ENCODE data around the gene NRL.

The NRL gene

GRCh38 chr14:24130380-24130716 lies 15.6 kb upstream of the NRL start, which contains the start of gene FITM1:
Gene FITM1 (plus strand): TSS chr14:24130659. CDS start chr14:24131564, 905 bp downstream.
- H3K27ac ChIP-seq, result no peak within 1 kb of the TSS
- ChIA-PET POLR2A (ENCODE audit: low non-redundant PET) (no interaction called here), CTCF (no interaction called here)
- TF ChIP-seq, protein P1, sequence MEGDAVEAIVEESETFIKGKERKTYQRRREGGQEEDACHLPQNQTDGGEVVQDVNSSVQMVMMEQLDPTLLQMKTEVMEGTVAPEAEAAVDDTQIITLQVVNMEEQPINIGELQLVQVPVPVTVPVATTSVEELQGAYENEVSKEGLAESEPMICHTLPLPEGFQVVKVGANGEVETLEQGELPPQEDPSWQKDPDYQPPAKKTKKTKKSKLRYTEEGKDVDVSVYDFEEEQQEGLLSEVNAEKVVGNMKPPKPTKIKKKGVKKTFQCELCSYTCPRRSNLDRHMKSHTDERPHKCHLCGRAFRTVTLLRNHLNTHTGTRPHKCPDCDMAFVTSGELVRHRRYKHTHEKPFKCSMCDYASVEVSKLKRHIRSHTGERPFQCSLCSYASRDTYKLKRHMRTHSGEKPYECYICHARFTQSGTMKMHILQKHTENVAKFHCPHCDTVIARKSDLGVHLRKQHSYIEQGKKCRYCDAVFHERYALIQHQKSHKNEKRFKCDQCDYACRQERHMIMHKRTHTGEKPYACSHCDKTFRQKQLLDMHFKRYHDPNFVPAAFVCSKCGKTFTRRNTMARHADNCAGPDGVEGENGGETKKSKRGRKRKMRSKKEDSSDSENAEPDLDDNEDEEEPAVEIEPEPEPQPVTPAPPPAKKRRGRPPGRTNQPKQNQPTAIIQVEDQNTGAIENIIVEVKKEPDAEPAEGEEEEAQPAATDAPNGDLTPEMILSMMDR (conservative IDR thresholded peaks at IDR 0.05; ENCODE audit: low read depth), result no peak
- no peak for DNase-seq (ENCODE audit: low spot score)

DNA sequence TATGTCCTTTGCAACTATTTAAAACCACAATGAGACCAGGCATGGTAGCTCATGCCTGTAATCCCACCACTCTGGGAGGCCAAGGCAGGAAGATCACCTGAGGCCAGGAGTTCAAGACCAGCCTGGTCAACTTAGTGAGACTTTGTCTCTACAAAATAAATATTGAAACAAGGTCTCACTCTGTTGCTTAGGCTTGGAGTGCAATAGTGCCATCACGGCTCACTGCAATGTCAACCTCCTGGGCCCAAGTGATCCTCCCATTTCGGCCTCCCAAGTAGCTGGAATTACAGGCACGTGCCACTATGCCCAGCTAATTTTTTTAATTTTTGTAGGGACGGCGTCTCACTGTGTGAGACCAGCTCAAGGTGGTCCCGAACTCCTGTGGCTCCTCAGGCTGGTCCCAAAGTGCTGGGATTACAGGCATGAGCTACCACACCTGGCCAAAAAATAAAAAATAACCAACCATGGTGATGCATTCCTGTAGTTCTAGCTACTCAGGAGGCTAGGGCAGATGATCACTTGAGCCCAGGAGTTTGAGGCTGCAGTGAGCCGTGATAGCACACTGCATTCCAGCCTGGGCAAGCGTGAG lies 14.8 kb upstream of the NRL start:
- ChIA-PET CTCF (interaction anchor here (0.7 kb wide), 2 partner anchors 20 to 22 kb away, joined by 3 to 4 read pairs; no protein-coding TSS in a partner anchor), POLR2A (ENCODE audit: low non-redundant PET) (no interaction called here)
- DNase-seq (ENCODE audit: low spot score), result no peak
- H3K27ac ChIP-seq, result no peak overlapping the region
- TF ChIP-seq, protein P1 (conservative IDR thresholded peaks at IDR 0.05; ENCODE audit: low read depth), result no peak

DNA sequence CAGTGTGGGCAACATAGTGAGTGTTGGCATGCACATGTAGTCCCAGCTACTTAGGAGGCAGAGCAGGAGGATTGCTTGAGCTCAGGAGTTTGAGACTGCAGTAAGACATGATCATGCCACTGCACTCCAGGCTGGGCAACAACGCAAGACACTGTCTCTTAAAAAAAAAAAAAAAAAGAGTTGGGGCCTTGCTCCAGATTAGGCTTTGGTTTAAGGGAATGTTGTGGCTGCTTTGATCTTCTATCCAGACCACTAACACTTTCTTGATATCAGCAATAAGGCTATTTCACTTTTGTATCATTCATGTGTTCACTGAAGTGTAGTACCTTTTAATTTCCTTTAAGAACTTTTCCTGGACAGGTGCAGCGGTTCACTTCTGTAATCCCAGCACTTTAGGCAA lies 12.9 kb upstream of the NRL start:
- no peak overlapping the region for H3K27ac ChIP-seq
- ChIA-PET POLR2A (ENCODE audit: low non-redundant PET) (interaction anchor here (1.0 kb wide), 1 partner anchor 13 kb away, joined by 3 read pairs; no protein-coding TSS in a partner anchor), CTCF (interaction anchor here (0.6 kb wide), 2 partner anchors 10 to 27 kb away, joined by 3 to 4 read pairs; no protein-coding TSS in a partner anchor)
- TF ChIP-seq, protein P1 (conservative IDR thresholded peaks at IDR 0.05; ENCODE audit: low read depth), result no peak
- no peak for DNase-seq (ENCODE audit: low spot score)

- POLR2A ChIA-PET (ENCODE audit: low non-redundant PET), result interaction anchor here (1.0 kb wide), 1 partner anchor 14 kb away, joined by 3 read pairs; no protein-coding TSS in a partner anchor
- TF ChIP-seq, protein P1 (conservative IDR thresholded peaks at IDR 0.05; ENCODE audit: low read depth), result no peak
- DNase-seq (ENCODE audit: low spot score), result no peak
- H3K27ac ChIP-seq, result no peak overlapping the region
- CTCF ChIA-PET, result interaction anchor here (0.6 to 1.5 kb wide), 3 partner anchors 23 to 34 kb away, joined by 3 read pairs; partner anchors contain the start of gene IRF9
These were observed 12.2 kb upstream of the NRL start for GRCh38 chr14:24126939-24127338.

GRCh38 chr14:24123424-24124417 lies 9.0 kb upstream of the NRL start:
- ChIA-PET CTCF (interaction anchor here (0.6 to 1.4 kb wide), 2 partner anchors 10 to 15 kb away, joined by 3 to 4 read pairs; no protein-coding TSS in a partner anchor), POLR2A (ENCODE audit: low non-redundant PET) (interaction anchor here (1.3 kb wide), 1 partner anchor 9 kb away, joined by 4 read pairs; the partner anchor contains the start of genes DCAF11 and NRL)
- TF ChIP-seq, protein P1 (conservative IDR thresholded peaks at IDR 0.05; ENCODE audit: low read depth), result no peak
- H3K27ac ChIP-seq, result peak overlapping the region; percentile 8
- DNase-seq (ENCODE audit: low spot score), result no peak

DNA sequence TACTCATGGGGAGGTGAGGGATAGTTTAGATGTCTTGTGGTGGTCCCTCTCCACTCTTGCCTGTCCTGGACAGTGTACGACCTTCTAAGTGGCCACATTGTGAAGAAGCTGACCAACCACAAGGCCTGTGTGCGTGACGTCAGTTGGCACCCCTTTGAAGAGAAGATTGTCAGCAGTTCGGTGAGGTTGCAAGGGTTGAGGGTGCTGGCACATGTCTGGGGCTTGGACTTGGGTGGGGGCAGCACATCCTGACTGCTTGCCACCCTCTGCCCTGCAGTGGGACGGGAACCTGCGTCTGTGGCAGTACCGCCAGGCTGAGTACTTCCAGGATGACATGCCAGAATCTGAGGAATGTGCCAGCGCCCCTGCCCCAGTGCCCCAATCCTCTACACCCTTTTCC lies 8.1 kb upstream of the NRL start:
- ChIA-PET POLR2A (ENCODE audit: low non-redundant PET) (interaction anchor here (0.6 kb wide), 1 partner anchor 238 kb away, joined by 5 read pairs; no protein-coding TSS in a partner anchor), CTCF (interaction anchor here (1.4 kb wide), 1 partner anchor 14 kb away, joined by 3 read pairs; no protein-coding TSS in a partner anchor)
- DNase-seq (ENCODE audit: low spot score), result no peak
- TF ChIP-seq, protein P1 (conservative IDR thresholded peaks at IDR 0.05; ENCODE audit: low read depth), result no peak
- H3K27ac ChIP-seq, result peak overlapping the region; percentile 8
